Transverse colon (tissue), 4 donors: ENCODE data around the gene FAM149A. TPM values are rescaled to one million over a fixed set of nuclear protein-coding genes. Genes with fewer than 3 reads are reported as not detected.
A peak's percentile ranks its signal among the peaks of the same experiment; 100 is the strongest.

ENCODE experiments used
- DNase-seq: peaks from one replicate; pipeline ENCODE4 v3.0.0-alpha.2; 2019
- H3K27ac ChIP-seq, 4 donors: fragments of 200-600 bp; sonication (generic); 2 replicates each; pipeline ENCODE4 v1.5.1; 2016 to 2018; ENCODE audit warnings: inconsistent platforms in 4 of 4
- H3K27me3 ChIP-seq: fragments of 200-600 bp; sonication (generic); 2 replicates; pipeline ENCODE4 v1.5.1; 2017; ENCODE audit warnings: inconsistent platforms
- H3K36me3 ChIP-seq, 4 donors: fragments of 200-600 bp; sonication (generic); 2 replicates each; pipeline ENCODE4 v1.5.1; 2017 to 2019; ENCODE audit warnings: inconsistent platforms in 4 of 4
- H3K4me1 ChIP-seq, 4 donors: fragments of 200-600 bp; sonication (generic); 2 replicates each; pipeline ENCODE4 v1.5.1; 2017 to 2020; ENCODE audit warnings: inconsistent platforms in 4 of 4
- H3K4me3 ChIP-seq, 4 donors: fragments of 200-600 bp; sonication (generic); 1 replicate in 1 of 4; 2 replicates in 3 of 4; pipeline versions ENCODE4 v1.5.1 to v1.6.1; 2017 to 2019; ENCODE audit warnings: inconsistent platforms in 4 of 4
- H3K9me3 ChIP-seq, 2 donors: fragments of 200-600 bp; sonication (generic); 2 replicates each; pipeline ENCODE4 v1.5.1; 2017 to 2019; ENCODE audit warnings: inconsistent platforms in 2 of 2
- EP300 ChIP-seq: sonication (generic); formaldehyde crosslinking; IDR thresholded peaks from one replicate; pipeline ENCODE4 v1.6.1; 2017; ENCODE audit warnings: antibody characterized with exemption, low read depth
- POLR2A ChIP-seq: fragments of 450-650 bp; IDR thresholded peaks from one replicate; pipeline ENCODE4 v1.6.1; 2016; ENCODE audit warnings: antibody characterized with exemption, mild to moderate bottlenecking, moderate library complexity
- POLR2AphosphoS5 ChIP-seq, 3 donors: sonication (generic); formaldehyde crosslinking; IDR thresholded peaks; one replicate each; pipeline ENCODE4 v1.6.1; 2016; ENCODE audit warnings: antibody characterized with exemption in 3 of 3
- WGBS, 2 donors: methylation state at CpG; one replicate each; pipeline ENCODE4 v1.1.5; 2018; ENCODE audit warnings: low coverage in 1 of 2; 5-methylcytosine and 5-hydroxymethylcytosine counted together
- in situ Hi-C, 4 donors: fragments of 200-750 bp; cut with MboI; loops; one replicate each; pipeline versions ENCODE4 v1.15.0 to v1.15.1; 2017; ENCODE audit warnings: low sequenced_read_pairs in 3 of 4, low pct_ligation_motif_present in 1 of 4, low pct_unique_long_range_greater_than_20kb in 1 of 4
- intact Hi-C: fragments of 100-400 bp; cut with DNase I; formaldehyde crosslinking; loops from one replicate; pipeline ENCODE4 v1.15.1; 2023; ENCODE audit warnings: low total_unique reads
- total RNA-seq, 4 donors: library from RNA; depleted of rRNA; stranded (reverse); fragments of >200 nt; gene quantifications; one replicate each; pipeline ENCODE4 v1.1.0, GENCODE V29; 2016
- TF ChIP-seq, protein P1 (sequence below), 5 experiments: fragments of 200-600 bp in 3 of 5; fragments of 450-650 bp in 2 of 5; sonication (generic) in 3 of 5; IDR thresholded peaks; 1 replicate in 2 of 5; 2 replicates in 3 of 5; pipeline ENCODE4 v1.5.1; 2016 to 2017; ENCODE audit warnings: antibody characterized with exemption in 5 of 5, inconsistent platforms in 3 of 5, mild to moderate bottlenecking in 2 of 5, moderate library complexity in 1 of 5

FAM149A gene
- total RNA-seq, 4 donors from 2014 or later = 10.8 to 20.1 (median 16.2) TPM

DNA sequence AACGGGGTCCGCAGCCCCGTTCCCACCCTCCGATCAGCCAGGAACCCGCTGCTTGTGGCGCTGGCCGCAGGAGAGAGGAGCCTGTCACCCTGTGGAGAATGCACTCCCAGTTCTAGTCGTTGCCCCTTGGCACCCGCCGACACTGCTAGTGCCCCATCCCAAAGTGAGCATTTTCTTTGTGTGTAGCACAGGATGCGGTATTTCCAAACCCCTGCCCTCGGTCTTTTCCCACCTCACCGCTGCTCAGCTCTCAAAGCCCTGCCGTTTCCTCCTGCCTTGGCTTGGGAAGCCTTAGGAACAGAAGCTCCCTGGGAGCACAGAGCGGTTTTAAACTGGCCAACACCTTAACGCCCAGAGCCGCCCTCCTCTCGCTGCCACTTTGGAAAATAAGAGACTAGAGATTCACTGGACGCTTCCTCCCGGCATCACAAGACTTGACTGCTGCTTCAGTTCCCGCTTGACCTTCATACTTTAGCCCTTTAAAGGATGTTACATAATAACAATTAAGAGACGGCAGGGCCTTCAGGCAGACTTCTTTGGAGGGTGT, 87.6 kb downstream of the FAM149A start:
- Histone ChIP-seq H3K4me3 (peak overlapping the region; percentile 44 to 93 (median 68)), H3K36me3 (no peaks in the 10 kb centered on the region), H3K27ac (peak overlapping the region; percentile 93 to 99 (median 96)), H3K9me3 (no peaks in the 10 kb centered on the region), H3K4me1 (peaks cover 11 to 37% (median 27%) of the 10 kb centered on the region in 4 donors), H3K27me3 (no peaks in the 10 kb centered on the region)
- peak; percentile 57 for DNase-seq
- intact Hi-C loops = loop anchor here (5.0 kb wide), 1 partner anchor 45 kb away; no protein-coding TSS in a partner anchor
- TF ChIP-seq, protein P1, sequence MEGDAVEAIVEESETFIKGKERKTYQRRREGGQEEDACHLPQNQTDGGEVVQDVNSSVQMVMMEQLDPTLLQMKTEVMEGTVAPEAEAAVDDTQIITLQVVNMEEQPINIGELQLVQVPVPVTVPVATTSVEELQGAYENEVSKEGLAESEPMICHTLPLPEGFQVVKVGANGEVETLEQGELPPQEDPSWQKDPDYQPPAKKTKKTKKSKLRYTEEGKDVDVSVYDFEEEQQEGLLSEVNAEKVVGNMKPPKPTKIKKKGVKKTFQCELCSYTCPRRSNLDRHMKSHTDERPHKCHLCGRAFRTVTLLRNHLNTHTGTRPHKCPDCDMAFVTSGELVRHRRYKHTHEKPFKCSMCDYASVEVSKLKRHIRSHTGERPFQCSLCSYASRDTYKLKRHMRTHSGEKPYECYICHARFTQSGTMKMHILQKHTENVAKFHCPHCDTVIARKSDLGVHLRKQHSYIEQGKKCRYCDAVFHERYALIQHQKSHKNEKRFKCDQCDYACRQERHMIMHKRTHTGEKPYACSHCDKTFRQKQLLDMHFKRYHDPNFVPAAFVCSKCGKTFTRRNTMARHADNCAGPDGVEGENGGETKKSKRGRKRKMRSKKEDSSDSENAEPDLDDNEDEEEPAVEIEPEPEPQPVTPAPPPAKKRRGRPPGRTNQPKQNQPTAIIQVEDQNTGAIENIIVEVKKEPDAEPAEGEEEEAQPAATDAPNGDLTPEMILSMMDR (IDR thresholded peaks at IDR 0.05) = no peak
- TF ChIP-seq POLR2AphosphoS5 (IDR thresholded peaks at IDR 0.05) = peak; percentile 23 to 61 (median 60)
- peak; percentile 69 for TF ChIP-seq POLR2A
- no peak for TF ChIP-seq EP300
- in situ Hi-C loops = no loop called here
- 1 to 33% methylated on average over 1 to 22 of the region's 22 CpGs for WGBS, 2 donors

GRCh38 chr4:186193851-186194250, 89.3 kb downstream of the FAM149A start:
- Histone ChIP-seq H3K27ac (no peak overlapping the region), H3K4me3 (no peak overlapping the region), H3K36me3 (no peaks in the 10 kb centered on the region), H3K27me3 (no peaks in the 10 kb centered on the region), H3K9me3 (no peaks in the 10 kb centered on the region), H3K4me1 (peaks cover 11 to 35% (median 25%) of the 10 kb centered on the region in 4 donors)
- TF ChIP-seq, protein P1 (IDR thresholded peaks at IDR 0.05) = no peak
- TF ChIP-seq EP300 = no peak
- no peak for DNase-seq
- WGBS, 2 donors = 96 to 98% methylated on average over 4 to 5 of the region's 5 CpGs
- intact Hi-C loops (loop anchor here (5.0 kb wide), 1 partner anchor 47 kb away; no protein-coding TSS in a partner anchor), in situ Hi-C loops (no loop called here)

- Histone ChIP-seq H3K9me3 (no peaks in the 10 kb centered on the region), H3K27ac (no peak overlapping the region), H3K36me3 (no peaks in the 10 kb centered on the region), H3K4me1 (peaks cover 0 to 18% (median 8%) of the 10 kb centered on the region in 4 donors), H3K4me3 (no peak overlapping the region), H3K27me3 (no peaks in the 10 kb centered on the region)
- in situ Hi-C loops = no loop called here
- TF ChIP-seq, protein P1 (IDR thresholded peaks at IDR 0.05) = no peak
- no peak for TF ChIP-seq POLR2AphosphoS5 (IDR thresholded peaks at IDR 0.05)
- TF ChIP-seq POLR2A = no peak
- no peak for TF ChIP-seq EP300
- WGBS, 2 donors = 91 to 97% methylated on average over 6 of the region's 6 CpGs
- DNase-seq = no peak
- intact Hi-C loops = no loop called here
Measured at GRCh38 chr4:186196063-186196462, 91.6 kb downstream of the FAM149A start.

- 67 to 82% methylated on average over 6 of the region's 6 CpGs for WGBS, 2 donors
- in situ Hi-C loops (no loop called here), intact Hi-C loops (no loop called here)
- H3K4me1 ChIP-seq = peaks cover 0 to 12% (median 4%) of the 10 kb centered on the region in 4 donors
- H3K9me3 ChIP-seq = no peaks in the 10 kb centered on the region
- H3K4me3 ChIP-seq = no peak overlapping the region
- no peaks in the 10 kb centered on the region for H3K36me3 ChIP-seq
- no peak for DNase-seq
- no peaks in the 10 kb centered on the region for H3K27me3 ChIP-seq
- H3K27ac ChIP-seq = no peak overlapping the region
- TF ChIP-seq POLR2AphosphoS5 (IDR thresholded peaks at IDR 0.05) (no peak), EP300 (no peak), POLR2A (no peak)
- TF ChIP-seq, protein P1 (IDR thresholded peaks at IDR 0.05) = no peak
Measured at GRCh38 chr4:186200516-186200915, 96.0 kb downstream of the FAM149A start.
